Stomach smooth muscle (tissue), 2 donors: Measurements from ENCODE around the gene TRIM46.
"Not testable (repeated sequence)": the region's sequence is repeated elsewhere in the genome, so short reads cannot be mapped to it uniquely, and the experiment has no call there.

ENCODE experiments used
- H3K27ac ChIP-seq: one replicate; pipeline ENCODE4 v1.7.0; 2013; ENCODE audit warnings: mild to moderate bottlenecking, low read length, inconsistent platforms
- H3K27me3 ChIP-seq, 2 donors: one replicate each; pipeline ENCODE4 v1.7.0; 2013; ENCODE audit warnings: low read length in 2 of 2; ENCODE audit not compliant: insufficient read depth in 2 of 2, control insufficient read depth in 1 of 2
- H3K36me3 ChIP-seq, 2 donors: one replicate each; pipeline ENCODE4 v1.7.0; 2013; ENCODE audit warnings: low read length in 2 of 2; ENCODE audit not compliant: control insufficient read depth in 2 of 2, insufficient read depth in 2 of 2
- H3K4me1 ChIP-seq: one replicate; pipeline ENCODE4 v1.7.0; 2013; ENCODE audit warnings: low read length; ENCODE audit not compliant: control insufficient read depth, insufficient read depth
- H3K4me3 ChIP-seq, 2 donors: one replicate each; pipeline ENCODE4 v1.7.0; 2013; ENCODE audit warnings: low read length in 2 of 2
- H3K9ac ChIP-seq, 2 donors: one replicate each; pipeline ENCODE4 v1.7.0; 2013; ENCODE audit warnings: low read length in 2 of 2, mild to moderate bottlenecking in 1 of 2
- H3K9me3 ChIP-seq, 2 donors: one replicate each; pipeline ENCODE4 v1.7.0; 2013; ENCODE audit warnings: low read length in 2 of 2; ENCODE audit not compliant: control insufficient read depth in 2 of 2
- donor health status: healthy.
- donor health status: Pancreatic carcinoma.

Gene TRIM46

DNA sequence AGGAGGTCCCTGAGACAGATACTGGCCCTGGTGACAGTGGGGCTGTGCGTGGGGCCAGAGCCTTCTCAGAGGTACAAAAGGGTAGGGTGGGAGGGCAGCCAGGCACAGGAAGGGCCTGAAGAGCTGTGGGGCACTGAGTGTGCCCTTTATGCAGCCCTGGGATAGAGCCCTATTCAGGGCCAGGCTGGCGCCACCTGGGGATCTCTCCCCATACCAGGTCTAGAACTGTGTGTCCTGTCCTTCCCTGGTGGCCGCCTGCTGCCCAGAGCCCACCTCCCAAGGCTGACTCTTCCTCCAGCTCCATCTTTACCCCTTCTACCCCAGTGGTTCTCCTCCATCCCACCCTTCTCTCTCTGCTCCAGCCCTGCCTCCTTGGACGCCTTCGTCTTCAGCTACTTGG lies 59.9 kb downstream of the TRIM46 start:
- H3K9me3 ChIP-seq, H3K36me3 ChIP-seq, H3K27me3 ChIP-seq, H3K4me3 ChIP-seq, H3K27ac ChIP-seq, H3K9ac ChIP-seq: not testable (repeated sequence)
- peaks cover 14% of the 10 kb centered on the region for H3K4me1 ChIP-seq
